BE2C (cell line): ENCODE results near the gene ITPK1.

ENCODE experiments used
- DNase-seq: peaks from one replicate; pipeline ENCODE4 v3.0.0-alpha.2; 2020
- H3K27me3 ChIP-seq: fragments of 250-450 bp; sonication (Bioruptor Pico); 2 replicates; pipeline ENCODE4 v1.5.1; 2020; ENCODE audit warnings: mild to moderate bottlenecking
- H3K36me3 ChIP-seq: fragments of 250-450 bp; sonication (Bioruptor Pico); 2 replicates; pipeline ENCODE4 v1.5.1; 2020; ENCODE audit warnings: mild to moderate bottlenecking
- H3K4me1 ChIP-seq: fragments of 250-450 bp; sonication (Bioruptor Pico); 2 replicates; pipeline ENCODE4 v1.5.1; 2020
- H3K4me3 ChIP-seq: 2 replicates; pipeline ENCODE4 v1.5.1; 2011; ENCODE audit warnings: low read depth, low read length
- H3K9me3 ChIP-seq: fragments of 250-450 bp; sonication (Bioruptor Pico); 2 replicates; pipeline ENCODE4 v1.5.1; 2020
- TF ChIP-seq, protein P1 (sequence below): IDR thresholded peaks from 2 replicates; pipeline ENCODE4 v1.5.1; 2012; ENCODE audit warnings: mild to moderate bottlenecking, low read depth, low read length

ITPK1 gene

DNA sequence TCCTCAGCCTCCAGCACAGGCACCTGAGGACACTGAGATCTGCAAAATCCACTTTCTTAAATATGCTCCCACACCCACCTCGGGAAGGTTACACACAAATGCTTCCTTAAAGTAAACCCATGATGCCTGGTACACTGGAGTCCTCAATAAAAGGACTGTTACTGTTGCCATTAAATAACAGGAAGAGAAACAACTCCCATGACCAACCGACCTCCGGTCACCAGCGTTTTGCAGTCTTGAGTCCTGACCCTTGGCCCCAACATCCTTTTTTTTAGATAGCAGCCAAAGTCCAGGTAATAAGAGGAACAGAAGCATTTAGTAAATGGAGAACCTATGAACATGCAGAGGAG is 42.4 kb downstream of the ITPK1 start:
- DNase-seq: no peak
- no peak overlapping the region for H3K4me3 ChIP-seq

DNA sequence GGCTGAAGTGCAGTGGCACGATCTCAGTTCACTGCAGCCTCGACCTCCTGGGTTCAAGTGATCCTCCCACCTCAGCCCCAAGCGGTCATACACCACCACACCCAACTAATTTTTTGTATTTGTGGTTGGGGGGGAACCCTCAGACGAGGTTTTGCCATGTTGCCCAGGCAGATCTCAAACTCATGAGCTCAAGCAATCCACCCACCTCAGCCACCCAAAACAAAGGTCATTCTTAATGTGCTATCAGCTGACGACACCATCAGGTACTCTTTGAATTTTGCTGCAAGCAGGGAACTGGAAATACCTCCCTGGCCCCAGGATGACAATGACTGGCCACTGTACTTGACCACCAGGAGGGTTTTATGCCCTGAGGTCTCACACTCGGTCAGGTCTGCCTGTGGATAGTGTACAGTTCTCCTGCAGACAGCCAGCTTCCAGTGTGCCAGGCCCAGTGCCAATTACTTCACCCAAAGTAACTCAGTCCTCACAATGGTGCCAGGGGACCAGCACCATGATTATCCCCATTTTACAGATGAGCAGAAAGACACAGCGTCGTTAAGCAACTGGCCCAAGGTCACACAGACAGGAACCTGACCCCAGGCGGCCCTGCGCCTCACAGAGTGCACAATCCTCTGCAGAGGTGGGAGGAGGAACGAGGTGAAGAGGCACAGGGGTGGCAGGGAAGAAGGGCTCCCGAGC is 42.9 kb downstream of the ITPK1 start:
- Histone ChIP-seq H3K27me3 (no peaks in the 10 kb centered on the region), H3K36me3 (no peaks in the 10 kb centered on the region; the same call in none of the 2 replicates), H3K4me3 (no peak overlapping the region), H3K4me1 (peaks cover 5% of the 10 kb centered on the region; the same call in 1 of the 2 replicates), H3K9me3 (no peaks in the 10 kb centered on the region)
- TF ChIP-seq, protein P1, sequence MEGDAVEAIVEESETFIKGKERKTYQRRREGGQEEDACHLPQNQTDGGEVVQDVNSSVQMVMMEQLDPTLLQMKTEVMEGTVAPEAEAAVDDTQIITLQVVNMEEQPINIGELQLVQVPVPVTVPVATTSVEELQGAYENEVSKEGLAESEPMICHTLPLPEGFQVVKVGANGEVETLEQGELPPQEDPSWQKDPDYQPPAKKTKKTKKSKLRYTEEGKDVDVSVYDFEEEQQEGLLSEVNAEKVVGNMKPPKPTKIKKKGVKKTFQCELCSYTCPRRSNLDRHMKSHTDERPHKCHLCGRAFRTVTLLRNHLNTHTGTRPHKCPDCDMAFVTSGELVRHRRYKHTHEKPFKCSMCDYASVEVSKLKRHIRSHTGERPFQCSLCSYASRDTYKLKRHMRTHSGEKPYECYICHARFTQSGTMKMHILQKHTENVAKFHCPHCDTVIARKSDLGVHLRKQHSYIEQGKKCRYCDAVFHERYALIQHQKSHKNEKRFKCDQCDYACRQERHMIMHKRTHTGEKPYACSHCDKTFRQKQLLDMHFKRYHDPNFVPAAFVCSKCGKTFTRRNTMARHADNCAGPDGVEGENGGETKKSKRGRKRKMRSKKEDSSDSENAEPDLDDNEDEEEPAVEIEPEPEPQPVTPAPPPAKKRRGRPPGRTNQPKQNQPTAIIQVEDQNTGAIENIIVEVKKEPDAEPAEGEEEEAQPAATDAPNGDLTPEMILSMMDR: no peak
- DNase-seq: no peak

More for the DNA sequence above, 42.4 kb downstream of the ITPK1 start:
- Histone ChIP-seq H3K36me3 (no peaks in the 10 kb centered on the region; the same call in none of the 2 replicates), H3K4me1 (peaks cover 5% of the 10 kb centered on the region; the same call in 1 of the 2 replicates), H3K27me3 (no peaks in the 10 kb centered on the region), H3K9me3 (no peaks in the 10 kb centered on the region)
- TF ChIP-seq, protein P1: no peak

DNA sequence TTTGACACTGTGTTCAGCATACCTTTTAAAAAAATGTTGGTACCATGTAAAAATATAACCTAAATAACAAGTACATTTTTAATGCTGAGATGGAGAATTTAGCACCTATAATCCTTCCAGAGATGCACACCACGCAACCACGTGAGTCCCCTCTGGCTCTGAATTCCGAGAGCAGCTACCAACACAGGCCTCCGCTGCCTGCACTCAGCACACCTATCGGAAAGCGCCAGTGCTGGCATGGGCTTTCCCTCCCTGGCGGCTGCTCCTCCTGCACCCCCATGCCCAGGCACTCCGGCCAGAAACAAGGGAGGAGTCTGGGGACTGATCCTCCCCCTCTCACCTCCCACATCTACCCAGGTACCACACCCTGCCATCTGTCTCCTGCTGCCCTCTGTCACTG is 47.0 kb downstream of the ITPK1 start:
- Histone ChIP-seq H3K4me3 (no peak overlapping the region), H3K4me1 (peaks cover 5% of the 10 kb centered on the region; the same call in 1 of the 2 replicates), H3K9me3 (no peaks in the 10 kb centered on the region), H3K36me3 (no peaks in the 10 kb centered on the region; the same call in none of the 2 replicates), H3K27me3 (no peaks in the 10 kb centered on the region)
- TF ChIP-seq, protein P1: no peak
- no peak for DNase-seq

DNA sequence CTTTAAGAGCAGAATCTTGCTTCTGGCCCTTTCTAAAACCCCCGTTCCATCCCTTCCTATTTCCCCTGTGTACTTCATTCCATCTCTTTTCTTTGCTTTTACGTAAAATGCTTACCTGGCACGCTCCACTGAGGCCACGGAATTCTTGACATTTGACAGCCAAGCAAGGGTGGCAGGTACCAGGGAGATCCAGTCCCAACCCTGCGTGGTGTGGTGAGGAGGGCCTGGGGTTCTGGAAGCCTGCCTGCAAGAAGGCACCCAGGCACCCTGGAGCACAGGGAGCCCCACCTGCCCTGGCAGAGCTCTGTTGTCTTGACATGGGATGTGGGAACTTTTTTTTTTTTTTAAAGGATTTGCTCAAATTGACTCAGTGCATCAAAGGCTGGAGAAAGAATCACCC is 48.6 kb downstream of the ITPK1 start:
- Histone ChIP-seq H3K4me1 (peaks cover 5% of the 10 kb centered on the region; the same call in 1 of the 2 replicates), H3K27me3 (no peaks in the 10 kb centered on the region), H3K4me3 (no peak overlapping the region), H3K36me3 (no peaks in the 10 kb centered on the region; the same call in none of the 2 replicates), H3K9me3 (no peaks in the 10 kb centered on the region)
- TF ChIP-seq, protein P1: no peak
- no peak for DNase-seq

- H3K27me3 ChIP-seq: no peaks in the 10 kb centered on the region
- H3K4me3 ChIP-seq: no peak overlapping the region
- H3K4me1 ChIP-seq: peaks cover 5% of the 10 kb centered on the region
- TF ChIP-seq, protein P1: no peak
- H3K9me3 ChIP-seq: no peaks in the 10 kb centered on the region
- H3K36me3 ChIP-seq: no peaks in the 10 kb centered on the region; the same call in none of the 2 replicates
- DNase-seq: no peak
These were observed 50.4 kb downstream of the ITPK1 start for GRCh38 chr14:93065272-93065730.
